Omental fat pad (tissue), 4 donors: Measurements from ENCODE around the gene LGR6. TPM values are rescaled to one million over a fixed set of nuclear protein-coding genes. Genes with fewer than 3 reads are reported as not detected.

Source experiments
- ATAC-seq: fragments of 150-250 bp; one replicate; pipeline ENCODE4 v1.9.1; 2016; ENCODE audit warnings: mild to moderate bottlenecking, moderate library complexity; ENCODE audit not compliant: low FRiP score
- DNase-seq: peaks from one replicate; pipeline ENCODE4 v3.0.0-alpha.2; 2019; ENCODE audit warnings: low spot score
- total RNA-seq, 4 donors: library from RNA; depleted of rRNA; stranded (reverse); fragments of >200 nt; gene quantifications; one replicate each; pipeline ENCODE4 v1.1.0, GENCODE V29; 2016
- TF ChIP-seq, protein P1 (sequence below), 3 donors: fragments of 450-650 bp; IDR thresholded peaks; one replicate each; pipeline ENCODE4 v1.5.1; 2016 to 2017; ENCODE audit warnings: antibody characterized with exemption in 3 of 3, mild to moderate bottlenecking in 3 of 3, moderate library complexity in 2 of 3

LGR6 gene
- total RNA-seq, 4 donors from 2014 or later = 0.28 to 0.32 TPM; not detected in 2

- DNase-seq (no peak), ATAC-seq (peak; percentile 42)
- TF ChIP-seq, protein P1, sequence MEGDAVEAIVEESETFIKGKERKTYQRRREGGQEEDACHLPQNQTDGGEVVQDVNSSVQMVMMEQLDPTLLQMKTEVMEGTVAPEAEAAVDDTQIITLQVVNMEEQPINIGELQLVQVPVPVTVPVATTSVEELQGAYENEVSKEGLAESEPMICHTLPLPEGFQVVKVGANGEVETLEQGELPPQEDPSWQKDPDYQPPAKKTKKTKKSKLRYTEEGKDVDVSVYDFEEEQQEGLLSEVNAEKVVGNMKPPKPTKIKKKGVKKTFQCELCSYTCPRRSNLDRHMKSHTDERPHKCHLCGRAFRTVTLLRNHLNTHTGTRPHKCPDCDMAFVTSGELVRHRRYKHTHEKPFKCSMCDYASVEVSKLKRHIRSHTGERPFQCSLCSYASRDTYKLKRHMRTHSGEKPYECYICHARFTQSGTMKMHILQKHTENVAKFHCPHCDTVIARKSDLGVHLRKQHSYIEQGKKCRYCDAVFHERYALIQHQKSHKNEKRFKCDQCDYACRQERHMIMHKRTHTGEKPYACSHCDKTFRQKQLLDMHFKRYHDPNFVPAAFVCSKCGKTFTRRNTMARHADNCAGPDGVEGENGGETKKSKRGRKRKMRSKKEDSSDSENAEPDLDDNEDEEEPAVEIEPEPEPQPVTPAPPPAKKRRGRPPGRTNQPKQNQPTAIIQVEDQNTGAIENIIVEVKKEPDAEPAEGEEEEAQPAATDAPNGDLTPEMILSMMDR (IDR thresholded peaks at IDR 0.05) = no peak
These were observed 89.1 kb downstream of the LGR6 start for GRCh38 chr1:202282596-202283283.

DNA sequence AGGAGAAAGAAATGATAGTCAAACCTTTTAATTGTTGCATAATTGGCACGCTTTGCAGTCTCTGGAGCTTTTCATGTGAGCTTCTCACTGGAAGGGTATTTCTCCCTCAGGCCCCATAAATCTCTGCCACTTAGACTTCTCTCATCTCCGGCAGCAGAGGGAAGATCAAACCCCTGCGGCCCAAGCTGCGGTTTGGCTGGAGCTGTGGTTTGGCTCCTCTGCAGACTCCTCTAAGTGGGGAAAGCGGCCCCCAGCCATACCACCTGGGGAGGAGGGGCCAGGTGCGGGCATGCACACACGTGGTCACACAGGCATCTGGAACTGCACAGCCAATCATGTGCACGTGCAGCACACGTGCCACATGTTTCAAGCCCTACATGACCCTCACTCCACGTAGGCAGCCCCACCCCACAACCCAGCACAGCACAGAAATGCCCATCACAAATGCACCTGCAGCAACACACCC lies 89.8 kb downstream of the LGR6 start:
- TF ChIP-seq, protein P1 (IDR thresholded peaks at IDR 0.05) = no peak
- peak; percentile 42 for ATAC-seq
- DNase-seq = no peak

DNA sequence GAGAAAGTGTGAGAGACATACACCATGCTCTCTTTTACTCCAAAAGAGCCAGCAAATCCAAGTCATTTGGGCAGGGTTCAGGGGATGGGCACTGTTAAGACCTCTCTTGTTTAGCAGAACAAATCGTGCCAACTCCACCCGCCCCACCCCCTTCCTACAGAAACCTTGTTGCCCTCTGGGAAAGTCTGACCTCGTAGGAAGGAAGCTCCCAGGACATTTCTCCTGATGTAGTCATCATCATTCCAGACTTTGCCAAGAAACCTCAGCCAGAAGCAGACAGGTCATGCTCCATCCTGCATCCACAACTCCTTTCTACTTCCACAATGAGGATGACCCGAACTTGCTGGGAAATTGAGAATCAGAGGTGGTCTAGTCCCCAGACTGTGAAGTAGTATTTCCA lies 90.4 kb downstream of the LGR6 start:
- ATAC-seq = peak; percentile 30
- TF ChIP-seq, protein P1 (IDR thresholded peaks at IDR 0.05) = no peak
- no peak for DNase-seq

- ATAC-seq = no peak
- TF ChIP-seq, protein P1 (IDR thresholded peaks at IDR 0.05) = no peak
- DNase-seq = no peak
These were observed 92.3 kb downstream of the LGR6 start for GRCh38 chr1:202285908-202286307.

GRCh38 chr1:202286622-202287097 lies 93.1 kb downstream of the LGR6 start:
- ATAC-seq = no peak
- TF ChIP-seq, protein P1 (IDR thresholded peaks at IDR 0.05) = no peak
- DNase-seq = no peak

GRCh38 chr1:202287196-202287595 lies 93.6 kb downstream of the LGR6 start:
- no peak for DNase-seq
- TF ChIP-seq, protein P1 (IDR thresholded peaks at IDR 0.05) = no peak
- no peak for ATAC-seq

GRCh38 chr1:202288177-202288576 lies 94.6 kb downstream of the LGR6 start:
- ATAC-seq = no peak

More at GRCh38 chr1:202288177-202288576, 94.6 kb downstream of the LGR6 start:
- TF ChIP-seq, protein P1 (IDR thresholded peaks at IDR 0.05) = no peak
- no peak for DNase-seq
